HepG2 (cell line): Measurements from ENCODE around the gene VAC14. TPM values are rescaled to one million over a fixed set of nuclear protein-coding genes. Genes with fewer than 3 reads are reported as not detected.
A peak's percentile ranks its signal among the peaks of the same experiment; 100 is the strongest.

ENCODE experiments used
- BRD4 ChIP-seq: sonication (generic); formaldehyde crosslinking; IDR thresholded peaks from 2 replicates; pipeline ENCODE4 v1.4.0; 2020; ENCODE audit warnings: missing genetic modification reagents
- CCAR2 ChIP-seq: fragments of 200-400 bp; formaldehyde crosslinking; optimal IDR thresholded peaks from 2 replicates; pipeline ENCODE3; 2018; ENCODE audit warnings: low read depth, mild to moderate bottlenecking, low read length, moderate library complexity
- ETV5 ChIP-seq: IDR thresholded peaks from 2 replicates; pipeline ENCODE4 v1.6.1; 2018; ENCODE audit warnings: missing biosample characterization, missing genetic modification reagents, inconsistent platforms, borderline replicate concordance
- GATAD1 ChIP-seq: IDR thresholded peaks from 2 replicates; pipeline ENCODE4 v1.6.1; 2016; ENCODE audit warnings: missing genetic modification reagents, missing compliant biosample characterization
- GTF3A ChIP-seq: sonication (generic); formaldehyde crosslinking; conservative IDR thresholded peaks from 2 replicates; pipeline ENCODE4 v1.4.0; 2020; ENCODE audit warnings: mild to moderate bottlenecking, missing genetic modification reagents
- HHEX ChIP-seq: IDR thresholded peaks from 2 replicates; pipeline ENCODE4 v1.6.1; 2016; ENCODE audit warnings: control low read depth
- JUND ChIP-seq: sonication (generic); formaldehyde crosslinking; IDR thresholded peaks from 2 replicates; pipeline ENCODE4 v1.8.0; 2022; ENCODE audit warnings: mild to moderate bottlenecking, missing genetic modification reagents
- POLR2G ChIP-seq: fragments of 200-400 bp; formaldehyde crosslinking; IDR thresholded peaks from 2 replicates; pipeline ENCODE4 v1.6.1; 2018; ENCODE audit warnings: mild to moderate bottlenecking, low read depth, low read length, moderate library complexity
- TBX3 ChIP-seq: fragments of 450-650 bp; IDR thresholded peaks from 2 replicates; pipeline ENCODE4 v1.6.1; 2017; ENCODE audit warnings: antibody characterized with exemption, mild to moderate bottlenecking, inconsistent platforms, borderline replicate concordance
- ZFP36 ChIP-seq: fragments of 150-350 bp; IDR thresholded peaks from 2 replicates; pipeline ENCODE4 v1.6.1; 2018; ENCODE audit warnings: borderline replicate concordance, low read length, low read depth; ENCODE audit not compliant: partially characterized antibody
- ZIK1 ChIP-seq: sonication (generic); formaldehyde crosslinking; IDR thresholded peaks from 2 replicates; pipeline ENCODE4 v1.5.0; 2020; ENCODE audit warnings: mild to moderate bottlenecking, low read depth, missing genetic modification reagents, borderline replicate concordance
- ZNF326 ChIP-seq: sonication (generic); formaldehyde crosslinking; IDR thresholded peaks from 2 replicates; pipeline ENCODE4 v1.4.0; 2020; ENCODE audit warnings: missing genetic modification reagents, borderline replicate concordance
- ZNF572 ChIP-seq: sonication (generic); formaldehyde crosslinking; IDR thresholded peaks from 2 replicates; pipeline ENCODE4 v1.5.1; 2020; ENCODE audit warnings: mild to moderate bottlenecking, missing genetic modification reagents
- ZNF607 ChIP-seq: sonication (generic); formaldehyde crosslinking; IDR thresholded peaks from 2 replicates; pipeline ENCODE4 v1.5.1; 2020; ENCODE audit warnings: missing genetic modification reagents, mild to moderate bottlenecking, borderline replicate concordance
- ZNF644 ChIP-seq: IDR thresholded peaks from 2 replicates; pipeline ENCODE4 v1.6.1; 2016; ENCODE audit warnings: low read depth
- ZNF672 ChIP-seq: sonication (generic); formaldehyde crosslinking; IDR thresholded peaks from 2 replicates; pipeline ENCODE4 v1.8.1; 2022; ENCODE audit warnings: missing genetic modification reagents
- ZNF687 ChIP-seq: sonication (generic); formaldehyde crosslinking; IDR thresholded peaks from 2 replicates; pipeline ENCODE4 v1.5.1; 2020; ENCODE audit warnings: mild to moderate bottlenecking, missing genetic modification reagents, moderate library complexity
- ZNF709 ChIP-seq: sonication (generic); formaldehyde crosslinking; IDR thresholded peaks from 2 replicates; pipeline ENCODE4 v1.5.0; 2020; ENCODE audit warnings: mild to moderate bottlenecking, missing genetic modification reagents
- ZNF737 ChIP-seq: sonication (generic); formaldehyde crosslinking; IDR thresholded peaks from 2 replicates; pipeline ENCODE4 v1.5.0; 2020; ENCODE audit warnings: missing genetic modification reagents, mild to moderate bottlenecking, borderline replicate concordance
- ZNF792 ChIP-seq: IDR thresholded peaks from 2 replicates; pipeline ENCODE4 v1.6.1; 2016
- ZSCAN22 ChIP-seq: sonication (generic); formaldehyde crosslinking; IDR thresholded peaks from 2 replicates; pipeline ENCODE4 v1.4.0; 2020; ENCODE audit warnings: mild to moderate bottlenecking, missing genetic modification reagents
- polyA plus RNA-seq, 8 experiments: library from polyadenylated mRNA; depleted of rRNA in 3 of 8; stranded (reverse) in 7 of 8; unstranded in 1 of 8; fragments of >200 nt; fragmentation: Illumina TruSeq in 4 of 8; extraction: Trizol in 4 of 8; gene quantifications; 2 replicates each; pipeline versions ENCODE4 v1.2.1 to v1.2.3, GENCODE V29; 2011 to 2016; ENCODE audit warnings: low read depth in 4 of 8, missing spikeins in 1 of 8, mixed read lengths in 1 of 8; ENCODE audit not compliant: insufficient read depth in 1 of 8
- total RNA-seq, 5 experiments: library from RNA; depleted of rRNA; stranded (reverse); fragments of >200 nt; fragmentation: Illumina TruSeq; extraction: Trizol; gene quantifications; 2 replicates each; pipeline ENCODE4 v1.2.3, GENCODE V29; 2016; ENCODE audit warnings: low read depth in 1 of 5
- TF ChIP-seq, protein P1 (sequence below): sonication (generic); formaldehyde crosslinking; IDR thresholded peaks from 2 replicates; pipeline ENCODE4 v1.5.0; 2020; ENCODE audit warnings: missing genetic modification reagents, mild to moderate bottlenecking, borderline replicate concordance
- TF ChIP-seq, protein P2 (sequence below): sonication (generic); formaldehyde crosslinking; IDR thresholded peaks from 2 replicates; pipeline ENCODE4 v1.5.0; 2020; ENCODE audit warnings: mild to moderate bottlenecking, missing genetic modification reagents

VAC14 gene
- total and polyA plus RNA-seq, 2 of the 13 experiments (the other 11 are each of a cell fraction or from before 2014, with no cell fraction given), result 23.5 to 24.6 TPM

DNA sequence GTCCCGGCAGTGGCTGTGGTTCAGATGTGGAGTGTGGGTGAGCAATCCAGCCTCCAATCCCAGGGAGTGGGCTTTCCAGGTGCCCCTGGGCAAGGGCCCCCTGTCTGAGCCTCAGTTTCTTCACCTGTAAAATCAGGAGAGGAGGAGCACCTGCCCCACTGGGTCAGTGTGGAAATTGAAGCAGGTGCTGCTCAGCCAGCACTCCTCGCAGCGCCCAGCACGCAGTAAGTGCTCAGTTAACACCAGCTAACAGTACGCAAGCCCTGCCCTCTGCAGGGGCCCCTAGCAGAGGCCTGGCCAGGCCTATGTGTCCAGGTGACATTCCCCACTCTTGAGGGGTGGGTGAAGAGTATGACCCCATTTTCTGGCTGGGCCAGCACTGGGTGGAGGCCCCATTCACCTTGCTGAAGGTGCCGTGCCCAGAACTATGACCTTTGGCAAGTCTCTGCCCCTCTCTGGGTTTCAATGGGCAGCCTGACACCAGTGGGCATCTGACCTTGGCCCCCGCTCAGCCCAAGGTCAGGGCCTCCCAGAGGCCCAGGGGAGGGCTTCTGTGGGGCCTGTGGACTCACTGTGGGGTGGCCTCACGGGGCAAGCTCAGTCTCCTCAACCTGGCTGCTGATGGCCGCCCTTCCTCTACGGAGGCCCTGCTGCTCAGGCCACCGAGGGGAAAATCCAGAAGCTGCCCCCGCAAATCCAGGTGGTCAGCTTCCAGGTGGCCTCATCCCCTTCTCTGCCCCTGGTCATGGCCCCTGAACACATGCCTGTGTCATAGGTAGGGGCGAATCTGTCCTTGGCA is 117.6 kb downstream of the VAC14 start (continued):
- TF ChIP-seq ZIK1 (CRISPR knock-in tag) (no peak), TBX3 (no peak), JUND (CRISPR knock-in tag) (no peak), CCAR2 (peak; percentile 50), ZNF709 (CRISPR knock-in tag) (0 out of 2 replicates have a peak, but pooled peaks have one; percentile 37), ZNF672 (CRISPR knock-in tag) (no peak), ZNF607 (CRISPR knock-in tag) (no peak), ZNF326 (CRISPR knock-in tag) (no peak), ZFP36 (no peak), HHEX (CRISPR knock-in tag) (no peak), ZSCAN22 (CRISPR knock-in tag) (no peak), POLR2G (peak; percentile 45; the same call in 1 of the 2 replicates), ZNF644 (CRISPR knock-in tag) (no peak), BRD4 (CRISPR knock-in tag) (peak; percentile 75; the same call in 1 of the 2 replicates), ETV5 (no peak), GATAD1 (CRISPR knock-in tag) (no peak), ZNF687 (CRISPR knock-in tag) (peak; percentile 89), ZNF572 (CRISPR knock-in tag) (no peak), ZNF792 (CRISPR knock-in tag) (no peak), ZNF737 (no peak), GTF3A (CRISPR knock-in tag) (no peak)
- TF ChIP-seq, protein P1, sequence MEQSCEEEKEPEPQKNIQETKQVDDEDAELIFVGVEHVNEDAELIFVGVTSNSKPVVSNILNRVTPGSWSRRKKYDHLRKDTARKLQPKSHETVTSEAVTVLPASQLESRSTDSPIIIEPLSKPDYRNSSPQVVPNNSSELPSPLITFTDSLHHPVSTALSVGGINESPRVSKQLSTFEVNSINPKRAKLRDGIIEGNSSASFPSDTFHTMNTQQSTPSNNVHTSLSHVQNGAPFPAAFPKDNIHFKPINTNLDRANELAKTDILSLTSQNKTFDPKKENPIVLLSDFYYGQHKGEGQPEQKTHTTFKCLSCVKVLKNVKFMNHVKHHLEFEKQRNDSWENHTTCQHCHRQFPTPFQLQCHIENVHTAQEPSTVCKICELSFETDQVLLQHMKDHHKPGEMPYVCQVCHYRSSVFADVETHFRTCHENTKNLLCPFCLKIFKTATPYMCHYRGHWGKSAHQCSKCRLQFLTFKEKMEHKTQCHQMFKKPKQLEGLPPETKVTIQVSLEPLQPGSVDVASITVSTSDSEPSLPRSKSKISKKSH, result peak; percentile 56
- TF ChIP-seq, protein P2, sequence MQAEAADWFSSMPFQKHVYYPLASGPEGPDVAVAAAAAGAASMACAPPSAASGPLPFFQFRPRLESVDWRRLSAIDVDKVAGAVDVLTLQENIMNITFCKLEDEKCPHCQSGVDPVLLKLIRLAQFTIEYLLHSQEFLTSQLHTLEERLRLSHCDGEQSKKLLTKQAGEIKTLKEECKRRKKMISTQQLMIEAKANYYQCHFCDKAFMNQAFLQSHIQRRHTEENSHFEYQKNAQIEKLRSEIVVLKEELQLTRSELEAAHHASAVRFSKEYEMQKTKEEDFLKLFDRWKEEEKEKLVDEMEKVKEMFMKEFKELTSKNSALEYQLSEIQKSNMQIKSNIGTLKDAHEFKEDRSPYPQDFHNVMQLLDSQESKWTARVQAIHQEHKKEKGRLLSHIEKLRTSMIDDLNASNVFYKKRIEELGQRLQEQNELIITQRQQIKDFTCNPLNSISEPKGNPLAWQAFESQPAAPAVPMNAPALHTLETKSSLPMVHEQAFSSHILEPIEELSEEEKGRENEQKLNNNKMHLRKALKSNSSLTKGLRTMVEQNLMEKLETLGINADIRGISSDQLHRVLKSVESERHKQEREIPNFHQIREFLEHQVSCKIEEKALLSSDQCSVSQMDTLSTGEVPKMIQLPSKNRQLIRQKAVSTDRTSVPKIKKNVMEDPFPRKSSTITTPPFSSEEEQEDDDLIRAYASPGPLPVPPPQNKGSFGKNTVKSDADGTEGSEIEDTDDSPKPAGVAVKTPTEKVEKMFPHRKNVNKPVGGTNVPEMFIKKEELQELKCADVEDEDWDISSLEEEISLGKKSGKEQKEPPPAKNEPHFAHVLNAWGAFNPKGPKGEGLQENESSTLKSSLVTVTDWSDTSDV (CRISPR knock-in tag), result no peak
